ENCODE data around the gene SP5.

SP5 gene

GRCh38 chr2:170716851-170717598 lies 1.9 kb downstream of the SP5 start:
- DNase-seq: peak; percentile 51
- 3% methylated on average over 67 of the region's 74 CpGs for WGBS
- no peak overlapping the region for H3K18ac ChIP-seq (ENCODE audit: low read depth in 1 of 2, low read length in 2 of 2)
- peak overlapping the region; percentile 29 for H3K4me2 ChIP-seq (ENCODE audit: low read length, poor library complexity, severe bottlenecking)
- H4K91ac ChIP-seq (ENCODE audit: low read length): no peak overlapping the region
- H3K4me1 ChIP-seq (ENCODE audit: control insufficient read depth, insufficient read depth, low read depth, low read length): peaks cover 38% of the 10 kb centered on the region
- H3K27me3 ChIP-seq (ENCODE audit: control insufficient read depth in 1 of 2, insufficient read depth in 1 of 2, low read length in 2 of 2): peaks cover 60 to 71% of the 10 kb centered on the region in 2 experiments
- no peak overlapping the region for H2BK12ac ChIP-seq (ENCODE audit: low read length in 2 of 2)
- peak overlapping the region; percentile 29 to 33 for H3K4me3 ChIP-seq (ENCODE audit: insufficient read depth in 1 of 2, low read depth in 1 of 2, low read length in 2 of 2)
- H4K8ac ChIP-seq (ENCODE audit: low read length): no peak overlapping the region
- no peak overlapping the region for H2AK5ac ChIP-seq (ENCODE audit: low read length, severe bottlenecking)
- no peak overlapping the region for H2AFZ ChIP-seq (ENCODE audit: low read depth, low read length)
- H2BK15ac ChIP-seq (ENCODE audit: low read depth, poor library complexity, severe bottlenecking): no peak overlapping the region
- H3K9ac ChIP-seq (ENCODE audit: low read length): no peak overlapping the region
- H3K14ac ChIP-seq (ENCODE audit: low read length in 2 of 2): no peak overlapping the region
- H3K9me3 ChIP-seq (ENCODE audit: control insufficient read depth, low read length): no peaks in the 10 kb centered on the region
- no peak overlapping the region for H2BK5ac ChIP-seq (ENCODE audit: low read depth, low read length, poor library complexity, severe bottlenecking)
- no peak overlapping the region for H2BK120ac ChIP-seq (ENCODE audit: low read depth, low read length)
- no peaks in the 10 kb centered on the region for H3K36me3 ChIP-seq (ENCODE audit: control insufficient read depth in 1 of 2, insufficient read depth in 2 of 2, low read depth in 1 of 2, low read length in 2 of 2)
- H3K4ac ChIP-seq (ENCODE audit: low read depth in 1 of 2, low read length in 2 of 2): no peak overlapping the region
- peak overlapping the region in 1 of 2 experiments; percentile 96 for H3K23ac ChIP-seq (ENCODE audit: low read length in 2 of 2)
- no peak overlapping the region for H3K27ac ChIP-seq (ENCODE audit: low read length, poor library complexity, severe bottlenecking)
- no peaks in the 10 kb centered on the region for H3K79me1 ChIP-seq (replicated peaks; ENCODE audit: low read length, poor library complexity, severe bottlenecking)

GRCh38 chr2:170717599-170717963 lies 2.4 kb downstream of the SP5 start:
- H2AFZ ChIP-seq (ENCODE audit: low read depth, low read length): no peak overlapping the region
- H4K91ac ChIP-seq (ENCODE audit: low read length): no peak overlapping the region
- no peak overlapping the region for H4K8ac ChIP-seq (ENCODE audit: low read length)
- no peak overlapping the region for H3K18ac ChIP-seq (ENCODE audit: low read depth in 1 of 2, low read length in 2 of 2)
- H3K23ac ChIP-seq (ENCODE audit: low read length in 2 of 2): no peak overlapping the region
- no peak overlapping the region for H2AK5ac ChIP-seq (ENCODE audit: low read length, severe bottlenecking)
- no peak overlapping the region for H3K9ac ChIP-seq (ENCODE audit: low read length)
- H3K4ac ChIP-seq (ENCODE audit: low read depth in 1 of 2, low read length in 2 of 2): no peak overlapping the region
- no peaks in the 10 kb centered on the region for H3K36me3 ChIP-seq (ENCODE audit: control insufficient read depth in 1 of 2, insufficient read depth in 2 of 2, low read depth in 1 of 2, low read length in 2 of 2)
- H3K4me2 ChIP-seq (ENCODE audit: low read length, poor library complexity, severe bottlenecking): no peak overlapping the region
- H3K27me3 ChIP-seq (ENCODE audit: control insufficient read depth in 1 of 2, insufficient read depth in 1 of 2, low read length in 2 of 2): peaks cover 54 to 65% of the 10 kb centered on the region in 2 experiments
- H3K79me1 ChIP-seq (replicated peaks; ENCODE audit: low read length, poor library complexity, severe bottlenecking): no peaks in the 10 kb centered on the region
- no peak overlapping the region for H2BK12ac ChIP-seq (ENCODE audit: low read length in 2 of 2)
- H2BK120ac ChIP-seq (ENCODE audit: low read depth, low read length): no peak overlapping the region
- H3K14ac ChIP-seq (ENCODE audit: low read length in 2 of 2): no peak overlapping the region
- WGBS: 5% methylated on average over 7 of the region's 10 CpGs
- H3K27ac ChIP-seq (ENCODE audit: low read length, poor library complexity, severe bottlenecking): no peak overlapping the region
- DNase-seq: no peak
- no peaks in the 10 kb centered on the region for H3K9me3 ChIP-seq (ENCODE audit: control insufficient read depth, low read length)
- no peak overlapping the region for H2BK5ac ChIP-seq (ENCODE audit: low read depth, low read length, poor library complexity, severe bottlenecking)
- no peak overlapping the region for H2BK15ac ChIP-seq (ENCODE audit: low read depth, poor library complexity, severe bottlenecking)
- peaks cover 36% of the 10 kb centered on the region for H3K4me1 ChIP-seq (ENCODE audit: control insufficient read depth, insufficient read depth, low read depth, low read length)
- no peak overlapping the region for H3K4me3 ChIP-seq (ENCODE audit: insufficient read depth in 1 of 2, low read depth in 1 of 2, low read length in 2 of 2)

GRCh38 chr2:170717991-170718589 lies 3.0 kb downstream of the SP5 start:
- DNase-seq: no peak
- Histone ChIP-seq H2AK5ac (ENCODE audit: low read length, severe bottlenecking) (no peak overlapping the region), H3K18ac (ENCODE audit: low read depth in 1 of 2, low read length in 2 of 2) (no peak overlapping the region), H3K14ac (ENCODE audit: low read length in 2 of 2) (no peak overlapping the region), H3K4ac (ENCODE audit: low read depth in 1 of 2, low read length in 2 of 2) (no peak overlapping the region), H3K36me3 (ENCODE audit: control insufficient read depth in 1 of 2, insufficient read depth in 2 of 2, low read depth in 1 of 2, low read length in 2 of 2) (no peaks in the 10 kb centered on the region), H3K79me1 (replicated peaks; ENCODE audit: low read length, poor library complexity, severe bottlenecking) (no peaks in the 10 kb centered on the region), H2AFZ (ENCODE audit: low read depth, low read length) (no peak overlapping the region), H2BK12ac (ENCODE audit: low read length in 2 of 2) (no peak overlapping the region), H3K27me3 (ENCODE audit: control insufficient read depth in 1 of 2, insufficient read depth in 1 of 2, low read length in 2 of 2) (peaks cover 49 to 60% of the 10 kb centered on the region in 2 experiments), H2BK15ac (ENCODE audit: low read depth, poor library complexity, severe bottlenecking) (no peak overlapping the region), H3K27ac (ENCODE audit: low read length, poor library complexity, severe bottlenecking) (no peak overlapping the region), H3K4me1 (ENCODE audit: control insufficient read depth, insufficient read depth, low read depth, low read length) (peaks cover 36% of the 10 kb centered on the region), H3K9me3 (ENCODE audit: control insufficient read depth, low read length) (no peaks in the 10 kb centered on the region), H2BK120ac (ENCODE audit: low read depth, low read length) (no peak overlapping the region), H3K4me3 (ENCODE audit: insufficient read depth in 1 of 2, low read depth in 1 of 2, low read length in 2 of 2) (no peak overlapping the region), H4K91ac (ENCODE audit: low read length) (no peak overlapping the region), H3K4me2 (ENCODE audit: low read length, poor library complexity, severe bottlenecking) (no peak overlapping the region), H3K9ac (ENCODE audit: low read length) (no peak overlapping the region), H4K8ac (ENCODE audit: low read length) (no peak overlapping the region), H3K23ac (ENCODE audit: low read length in 2 of 2) (no peak overlapping the region), H2BK5ac (ENCODE audit: low read depth, low read length, poor library complexity, severe bottlenecking) (no peak overlapping the region)
- WGBS: 6% methylated on average over 17 of the region's 18 CpGs

DNA sequence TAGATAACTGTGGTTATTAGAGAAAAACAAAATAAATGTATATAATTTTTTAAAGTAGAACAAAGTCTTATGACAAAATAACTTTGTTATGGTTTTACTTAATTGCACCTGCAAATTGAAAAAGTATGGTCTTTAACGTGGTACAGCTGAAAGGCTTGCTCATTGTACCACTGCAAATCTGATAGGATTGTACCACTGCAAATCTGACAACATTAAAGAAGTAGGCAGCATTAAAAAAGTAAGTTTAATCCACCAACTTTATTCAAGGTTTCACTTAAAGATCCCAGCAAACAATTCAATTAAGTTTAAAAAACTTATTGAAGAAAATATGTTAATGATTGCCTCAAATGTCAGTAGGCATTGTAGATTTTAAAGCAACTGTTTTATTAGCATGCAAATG lies 4.7 kb downstream of the SP5 start:
- no peak overlapping the region for H2BK5ac ChIP-seq (ENCODE audit: low read depth, low read length, poor library complexity, severe bottlenecking)
- no peak overlapping the region for H3K23ac ChIP-seq (ENCODE audit: low read length in 2 of 2)
- H3K4ac ChIP-seq (ENCODE audit: low read depth in 1 of 2, low read length in 2 of 2): no peak overlapping the region
- no peak overlapping the region for H3K9ac ChIP-seq (ENCODE audit: low read length)
- H3K27me3 ChIP-seq (ENCODE audit: control insufficient read depth in 1 of 2, insufficient read depth in 1 of 2, low read length in 2 of 2): peaks cover 36 to 44% of the 10 kb centered on the region in 2 experiments
- H2AK5ac ChIP-seq (ENCODE audit: low read length, severe bottlenecking): no peak overlapping the region
- DNase-seq: no peak
- H2BK120ac ChIP-seq (ENCODE audit: low read depth, low read length): no peak overlapping the region
- no peak overlapping the region for H3K14ac ChIP-seq (ENCODE audit: low read length in 2 of 2)
- no peaks in the 10 kb centered on the region for H3K36me3 ChIP-seq (ENCODE audit: control insufficient read depth in 1 of 2, insufficient read depth in 2 of 2, low read depth in 1 of 2, low read length in 2 of 2)
- no peaks in the 10 kb centered on the region for H3K79me1 ChIP-seq (replicated peaks; ENCODE audit: low read length, poor library complexity, severe bottlenecking)
- H3K9me3 ChIP-seq (ENCODE audit: control insufficient read depth, low read length): no peaks in the 10 kb centered on the region
- no peak overlapping the region for H2BK12ac ChIP-seq (ENCODE audit: low read length in 2 of 2)
- no peak overlapping the region for H3K27ac ChIP-seq (ENCODE audit: low read length, poor library complexity, severe bottlenecking)
- no peak overlapping the region for H3K4me2 ChIP-seq (ENCODE audit: low read length, poor library complexity, severe bottlenecking)
- no peak overlapping the region for H4K91ac ChIP-seq (ENCODE audit: low read length)
- H3K18ac ChIP-seq (ENCODE audit: low read depth in 1 of 2, low read length in 2 of 2): no peak overlapping the region
- H3K4me1 ChIP-seq (ENCODE audit: control insufficient read depth, insufficient read depth, low read depth, low read length): peaks cover 22% of the 10 kb centered on the region
- H2BK15ac ChIP-seq (ENCODE audit: low read depth, poor library complexity, severe bottlenecking): no peak overlapping the region
- 33% methylated on average over 1 of the region's 1 CpG for WGBS
- no peak overlapping the region for H3K4me3 ChIP-seq (ENCODE audit: insufficient read depth in 1 of 2, low read depth in 1 of 2, low read length in 2 of 2)
- H4K8ac ChIP-seq (ENCODE audit: low read length): no peak overlapping the region
- no peak overlapping the region for H2AFZ ChIP-seq (ENCODE audit: low read depth, low read length)

Measured in mesenchymal stem cell (in vitro differentiated cells and primary cell).